GM23248 (cell line): ENCODE results near the gene TTLL5. TPM values are rescaled to one million over a fixed set of nuclear protein-coding genes. Genes with fewer than 3 reads are reported as not detected.

ENCODE experiments used
- DNase-seq: peaks from one replicate; pipeline ENCODE4 v3.0.0-alpha.2; 2015
- H2AFZ ChIP-seq: fragments of 200-600 bp; sonication (generic); 2 replicates; pipeline ENCODE4 v1.6.1; 2016; ENCODE audit warnings: antibody characterized with exemption
- H3F3A ChIP-seq: fragments of 200-600 bp; sonication (generic); 2 replicates; pipeline ENCODE4 v1.6.1; 2016; ENCODE audit warnings: mild to moderate bottlenecking, antibody characterized with exemption, mixed run types; ENCODE audit not compliant: insufficient read depth
- H3K27ac ChIP-seq: fragments of 200-600 bp; sonication (generic); 2 replicates; pipeline ENCODE4 v1.5.1; 2016; ENCODE audit warnings: mild to moderate bottlenecking
- H3K27me3 ChIP-seq: fragments of 200-600 bp; sonication (generic); replicated peaks from 2 replicates; pipeline ENCODE4 v1.6.1; 2016; ENCODE audit warnings: mild to moderate bottlenecking; ENCODE audit not compliant: insufficient read depth
- H3K36me3 ChIP-seq: fragments of 200-600 bp; sonication (generic); 2 replicates; pipeline ENCODE4 v1.6.1; 2016; ENCODE audit warnings: low read depth, mild to moderate bottlenecking
- H3K4me1 ChIP-seq: fragments of 200-600 bp; sonication (generic); 2 replicates; pipeline ENCODE4 v1.6.1; 2016; ENCODE audit warnings: mild to moderate bottlenecking; ENCODE audit not compliant: insufficient read depth
- H3K4me2 ChIP-seq: fragments of 200-600 bp; sonication (generic); one replicate; pipeline ENCODE4 v1.6.1; 2016; ENCODE audit warnings: mild to moderate bottlenecking; ENCODE audit not compliant: unreplicated experiment
- H3K4me3 ChIP-seq: fragments of 200-600 bp; sonication (generic); 2 replicates; pipeline ENCODE4 v1.5.1; 2016; ENCODE audit warnings: mild to moderate bottlenecking
- H3K79me2 ChIP-seq: fragments of 200-600 bp; sonication (generic); 2 replicates; pipeline ENCODE4 v1.6.1; 2016; ENCODE audit warnings: mild to moderate bottlenecking; ENCODE audit not compliant: insufficient read depth
- H3K9ac ChIP-seq: fragments of 200-600 bp; sonication (generic); 2 replicates; pipeline ENCODE4 v1.6.1; 2016; ENCODE audit warnings: mild to moderate bottlenecking
- H3K9me2 ChIP-seq: fragments of 200-600 bp; sonication (generic); 2 replicates; pipeline ENCODE4 v1.6.1; 2016; ENCODE audit warnings: mixed run types, mild to moderate bottlenecking, moderate library complexity; ENCODE audit not compliant: insufficient read depth
- H3K9me3 ChIP-seq: fragments of 200-600 bp; sonication (generic); one replicate; pipeline ENCODE4 v1.6.1; 2017; ENCODE audit warnings: low read depth
- H4K20me1 ChIP-seq: fragments of 200-600 bp; sonication (generic); 2 replicates; pipeline ENCODE4 v1.6.0; 2016; ENCODE audit not compliant: insufficient read depth
- EZH2 ChIP-seq: fragments of 200-600 bp; sonication (generic); IDR thresholded peaks from 2 replicates; pipeline ENCODE4 v1.6.1; 2018; ENCODE audit warnings: antibody characterized with exemption, mild to moderate bottlenecking; ENCODE audit not compliant: insufficient read depth, poor library complexity, severe bottlenecking
- EZH2phosphoT487 ChIP-seq: fragments of 200-600 bp; sonication (generic); IDR thresholded peaks from 2 replicates; pipeline ENCODE4 v1.6.1; 2018; ENCODE audit warnings: antibody characterized with exemption, moderate library complexity, mild to moderate bottlenecking, low read depth; ENCODE audit not compliant: insufficient read depth
- WGBS, 2 experiments: methylation state at CpG; one replicate each; pipeline ENCODE4 v1.1.6; 2015 to 2017; ENCODE audit warnings: low lambda C conversion rate in 2 of 2, low coverage in 1 of 2; ENCODE audit errors: missing lambda C conversion rate in 2 of 2; 5-methylcytosine and 5-hydroxymethylcytosine counted together
- in situ Hi-C: fragments of 300-500 bp; cut with MboI; formaldehyde crosslinking; loops from 2 replicates; pipeline ENCODE4 v1.15.0; 2020
- polyA plus RNA-seq: library from polyadenylated mRNA; unstranded; fragments of >200 nt; fragmentation: Nextera tagmentation; extraction: Ambion mirVana; gene quantifications from 2 replicates; pipeline ENCODE4 v1.2.1, GENCODE V29; 2016
- total RNA-seq: library from RNA; depleted of rRNA; stranded (reverse); fragments of >200 nt; shearing (Covaris generic); gene quantifications from 2 replicates; pipeline ENCODE4 v1.2.3, GENCODE V29; 2014

Gene TTLL5
- total and polyA plus RNA-seq, 2 experiments from 2014 or later = 14.6 to 17.8 TPM

DNA sequence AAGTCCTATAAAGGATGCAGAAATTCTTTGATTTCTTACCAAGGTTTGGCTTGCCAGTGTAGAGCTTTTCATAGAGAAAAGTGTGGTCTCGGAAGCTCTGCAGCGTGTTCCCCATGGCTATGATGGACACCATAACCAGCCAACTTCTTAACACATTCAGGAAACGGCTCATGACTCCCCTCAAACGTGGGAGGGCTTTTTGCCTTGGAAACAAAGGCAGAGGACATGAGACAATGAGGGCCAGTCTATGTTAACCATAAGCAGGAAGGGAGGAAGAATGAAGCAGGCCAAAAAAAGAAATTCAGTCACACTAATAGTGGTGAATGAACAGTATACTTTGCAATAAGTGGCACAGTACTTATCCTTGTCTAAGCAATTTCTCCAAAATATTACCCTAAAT, 3.7 kb upstream of the TTLL5 start:
- in situ Hi-C loops = no loop called here
- no peaks in the 10 kb centered on the region for H3F3A ChIP-seq
- WGBS, 2 experiments = 49 to 52% methylated on average over 4 of the region's 4 CpGs

DNA sequence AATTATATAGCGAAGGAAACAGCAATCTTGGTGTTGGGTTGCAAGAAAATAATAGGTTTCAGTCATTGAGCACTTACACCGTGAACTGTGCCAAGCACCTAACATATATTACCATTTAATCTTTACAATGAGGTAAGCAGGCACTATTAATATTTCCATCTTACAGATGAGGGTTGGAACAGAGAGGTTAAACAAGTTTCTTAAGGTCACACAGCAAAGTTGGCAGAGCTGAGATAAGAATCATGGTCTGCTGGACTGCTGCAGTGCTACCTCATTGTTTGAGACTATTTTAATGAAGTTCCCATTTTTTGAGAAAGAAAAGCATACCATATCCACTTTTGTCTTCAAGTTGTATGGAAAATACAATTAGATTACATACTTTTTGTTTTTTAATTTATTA, 2.1 kb upstream of the TTLL5 start:
- in situ Hi-C loops = no loop called here
- TF ChIP-seq EZH2 = no peak
- no peak for TF ChIP-seq EZH2phosphoT487
- Histone ChIP-seq H3K4me2 (no peak overlapping the region), H3K36me3 (no peaks in the 10 kb centered on the region), H3K9me2 (no peaks in the 10 kb centered on the region), H3K4me1 (peaks cover 7% of the 10 kb centered on the region; the same call in 1 of the 2 replicates), H3F3A (no peaks in the 10 kb centered on the region), H4K20me1 (no peaks in the 10 kb centered on the region), H3K9me3 (no peaks in the 10 kb centered on the region), H3K4me3 (no peak overlapping the region), H3K27ac (no peak overlapping the region), H2AFZ (no peak overlapping the region), H3K27me3 (no peaks in the 10 kb centered on the region), H3K9ac (no peak overlapping the region), H3K79me2 (peaks cover 24% of the 10 kb centered on the region)
- 91 to 100% methylated on average over 2 of the region's 2 CpGs for WGBS, 2 experiments
- no peak for DNase-seq

More for the DNA sequence above, 3.7 kb upstream of the TTLL5 start:
- peaks cover 5% of the 10 kb centered on the region; the same call in 1 of the 2 replicates for H3K4me1 ChIP-seq
- no peak overlapping the region for H2AFZ ChIP-seq
- H3K9me3 ChIP-seq = no peaks in the 10 kb centered on the region
- no peak overlapping the region for H3K9ac ChIP-seq
- H3K9me2 ChIP-seq = no peaks in the 10 kb centered on the region
- H3K79me2 ChIP-seq = peaks cover 7% of the 10 kb centered on the region
- TF ChIP-seq EZH2phosphoT487 (no peak), EZH2 (no peak)
- H3K4me3 ChIP-seq = no peak overlapping the region
- no peak for DNase-seq
- H3K36me3 ChIP-seq = no peaks in the 10 kb centered on the region
- H3K27me3 ChIP-seq = no peaks in the 10 kb centered on the region
- no peaks in the 10 kb centered on the region for H4K20me1 ChIP-seq
- no peak overlapping the region for H3K27ac ChIP-seq
- no peak overlapping the region for H3K4me2 ChIP-seq

DNA sequence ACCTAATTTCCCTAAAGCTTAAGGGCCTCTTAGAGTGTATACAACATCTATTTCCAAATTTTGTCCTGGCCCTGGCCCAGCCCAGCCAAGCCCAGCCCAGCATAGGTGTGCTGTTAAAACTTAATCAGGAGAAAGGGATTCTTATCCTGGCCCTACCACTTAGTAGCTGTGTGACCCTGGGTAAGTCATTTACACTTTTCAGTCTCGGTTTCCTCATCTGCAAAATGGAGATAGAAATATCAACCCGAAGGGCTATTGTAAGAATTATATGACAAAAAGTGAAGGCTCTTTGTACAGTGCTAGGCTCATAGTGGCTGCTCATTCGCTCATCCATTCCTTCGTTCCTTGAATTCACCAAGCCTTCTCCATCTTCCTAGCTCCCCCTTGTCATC, 812 bp upstream of the TTLL5 start:
- DNase-seq = peak; percentile 5
- Histone ChIP-seq H3K4me3 (peak overlapping the region; percentile 96), H3K4me2 (peak overlapping the region; percentile 77), H3F3A (no peaks in the 10 kb centered on the region), H3K9me3 (no peaks in the 10 kb centered on the region), H3K9me2 (no peaks in the 10 kb centered on the region), H3K36me3 (no peaks in the 10 kb centered on the region), H4K20me1 (no peaks in the 10 kb centered on the region), H3K27ac (no peak overlapping the region), H3K27me3 (no peaks in the 10 kb centered on the region), H2AFZ (peak overlapping the region; percentile 98), H3K79me2 (peaks cover 30% of the 10 kb centered on the region), H3K4me1 (peaks cover 7% of the 10 kb centered on the region; the same call in 1 of the 2 replicates), H3K9ac (peak overlapping the region; percentile 89)
- WGBS, 2 experiments = 22 to 30% methylated on average over 4 of the region's 4 CpGs
- no peak for TF ChIP-seq EZH2
- TF ChIP-seq EZH2phosphoT487 = no peak
- in situ Hi-C loops = no loop called here

DNA sequence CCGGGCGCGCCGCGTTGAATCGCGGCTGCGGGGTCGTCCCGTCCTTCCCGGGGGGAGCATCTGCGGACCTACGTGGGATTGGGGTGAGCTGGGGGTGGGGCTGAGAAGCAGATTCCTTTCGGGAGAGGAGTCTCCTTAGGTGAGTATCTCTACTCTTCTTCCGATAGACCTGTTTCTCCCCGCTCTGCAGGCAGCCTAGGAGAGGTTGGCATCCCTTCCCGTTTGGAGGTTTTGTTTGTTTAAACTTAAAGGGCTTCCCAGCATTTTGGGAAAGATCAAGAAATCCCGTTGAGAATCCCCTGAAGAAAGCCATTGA, 411 bp downstream of the TTLL5 start:
- Histone ChIP-seq H3K9me2 (no peaks in the 10 kb centered on the region), H3F3A (no peaks in the 10 kb centered on the region), H2AFZ (peak overlapping the region; percentile 98), H3K27me3 (no peaks in the 10 kb centered on the region), H3K36me3 (peaks cover 2% of the 10 kb centered on the region; the same call in 1 of the 2 replicates), H3K27ac (peak overlapping the region; percentile 75), H4K20me1 (no peaks in the 10 kb centered on the region), H3K4me1 (peaks cover 7% of the 10 kb centered on the region; the same call in 1 of the 2 replicates), H3K79me2 (peaks cover 33% of the 10 kb centered on the region), H3K9me3 (no peaks in the 10 kb centered on the region), H3K4me2 (peak overlapping the region; percentile 89), H3K9ac (peak overlapping the region; percentile 89), H3K4me3 (peak overlapping the region; percentile 96)
- in situ Hi-C loops = no loop called here
- DNase-seq = no peak
- 0 to 2% methylated on average over 15 to 18 of the region's 18 CpGs for WGBS, 2 experiments
- no peak for TF ChIP-seq EZH2phosphoT487
- no peak for TF ChIP-seq EZH2

DNA sequence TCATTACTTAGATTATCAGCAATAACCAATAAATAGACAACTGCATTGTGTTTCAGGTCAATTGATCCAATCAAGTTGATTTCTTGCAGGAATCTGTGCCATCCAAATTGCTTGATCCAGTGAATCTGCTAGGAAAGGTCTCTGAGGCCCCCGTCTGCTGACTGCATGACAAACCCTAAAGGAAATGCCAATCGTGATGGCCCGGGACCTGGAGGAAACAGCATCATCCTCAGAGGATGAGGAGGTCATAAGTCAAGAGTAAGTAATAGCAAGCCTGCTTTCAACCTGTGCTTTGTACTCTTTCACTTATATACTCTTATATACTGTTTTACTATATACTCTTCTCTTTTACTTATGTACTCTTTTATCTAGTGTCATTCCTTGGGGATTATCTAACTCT, 1.9 kb downstream of the TTLL5 start:
- DNase-seq = peak; percentile 8
- peaks cover 2% of the 10 kb centered on the region; the same call in 1 of the 2 replicates for H3K36me3 ChIP-seq
- 10 to 12% methylated on average over 3 of the region's 3 CpGs for whole genome bisulfite sequencing, 2 experiments

More for the DNA sequence above, 1.9 kb downstream of the TTLL5 start:
- Histone ChIP-seq H3K27ac (no peak overlapping the region), H3K9me3 (no peaks in the 10 kb centered on the region), H3F3A (no peaks in the 10 kb centered on the region), H4K20me1 (no peaks in the 10 kb centered on the region), H3K9ac (no peak overlapping the region), H2AFZ (no peak overlapping the region), H3K4me3 (no peak overlapping the region), H3K9me2 (no peaks in the 10 kb centered on the region), H3K4me2 (no peak overlapping the region), H3K79me2 (peaks cover 33% of the 10 kb centered on the region), H3K27me3 (no peaks in the 10 kb centered on the region), H3K4me1 (peaks cover 7% of the 10 kb centered on the region; the same call in 1 of the 2 replicates)
- in situ Hi-C loops = no loop called here
- TF ChIP-seq EZH2phosphoT487 (no peak), EZH2 (no peak)
